Uterus (tissue), 4 donors: ENCODE measurements around the gene SCN5A. TPM values are rescaled to one million over a fixed set of nuclear protein-coding genes. Genes with fewer than 3 reads are reported as not detected.

ENCODE experiments used
- DNase-seq, 2 donors: peaks; one replicate each; pipeline ENCODE4 v3.0.0-alpha.2; 2019 to 2020
- H3K27ac ChIP-seq, 2 donors: fragments of 200-600 bp; sonication (generic); 1 replicate in 1 of 2; 2 replicates in 1 of 2; pipeline ENCODE4 v1.5.1; 2016 to 2018
- H3K27me3 ChIP-seq, 2 donors: fragments of 200-600 bp; sonication (generic); one replicate each; pipeline ENCODE4 v1.5.1; 2018 to 2019; ENCODE audit warnings: control low read depth in 1 of 2
- H3K36me3 ChIP-seq, 2 donors: fragments of 200-600 bp; sonication (generic); one replicate each; pipeline ENCODE4 v1.5.1; 2019; ENCODE audit warnings: control low read depth in 1 of 2
- H3K4me1 ChIP-seq, 2 donors: fragments of 200-600 bp; sonication (generic); one replicate each; pipeline ENCODE4 v1.5.1; 2018 to 2019; ENCODE audit warnings: control low read depth in 1 of 2
- H3K4me3 ChIP-seq, 2 donors: fragments of 200-600 bp; sonication (generic); 1 replicate in 1 of 2; 2 replicates in 1 of 2; pipeline ENCODE4 v1.5.1; 2018 to 2019; ENCODE audit warnings: mild to moderate bottlenecking in 1 of 2
- H3K9me3 ChIP-seq, 2 donors: fragments of 200-600 bp; sonication (generic); one replicate each; pipeline ENCODE4 v1.5.1; 2019; ENCODE audit warnings: control low read depth in 1 of 2
- POLR2A ChIP-seq, 2 donors: fragments of 450-650 bp; IDR thresholded peaks; one replicate each; pipeline ENCODE4 v1.6.1; 2016; ENCODE audit warnings: antibody characterized with exemption in 2 of 2, mild to moderate bottlenecking in 1 of 2, moderate library complexity in 1 of 2
- intact Hi-C: fragments of 100-400 bp; cut with DNase I; formaldehyde crosslinking; loops from one replicate; pipeline ENCODE4 v1.15.1; 2023; ENCODE audit warnings: low total_unique reads
- total RNA-seq, 4 donors: library from RNA; depleted of rRNA in 3 of 4; stranded (reverse); fragments of >200 nt in 3 of 4; gene quantifications; one replicate each; pipeline versions ENCODE4 v1.1.0 to v1.2.4, GENCODE V29; 2014 to 2023
- TF ChIP-seq, protein P1 (sequence below), 4 experiments: fragments of 200-600 bp in 2 of 4; fragments of 450-650 bp in 2 of 4; sonication (generic) in 2 of 4; IDR thresholded peaks; one replicate each; pipeline ENCODE4 v1.5.1; 2016 to 2019; ENCODE audit warnings: antibody characterized with exemption in 4 of 4, mild to moderate bottlenecking in 2 of 4, moderate library complexity in 1 of 4
- donor health status: DM: yes; HTN: yes; CAD: no.

The SCN5A gene
- total RNA-seq, 4 donors from 2014 or later = under 0.01 to 3.2 (median 1.6) TPM; not detected in 1

GRCh38 chr3:38614651-38615352, 34.7 kb downstream of the SCN5A start:
- intact Hi-C loops = no loop called here
- no peak for DNase-seq

GRCh38 chr3:38614091-38614490, 35.4 kb downstream of the SCN5A start:
- intact Hi-C loops = no loop called here

More at GRCh38 chr3:38614651-38615352, 34.7 kb downstream of the SCN5A start:
- H3K4me1 ChIP-seq = no peaks in the 10 kb centered on the region
- TF ChIP-seq POLR2A (IDR thresholded peaks at IDR 0.05) = no peak
- TF ChIP-seq, protein P1, sequence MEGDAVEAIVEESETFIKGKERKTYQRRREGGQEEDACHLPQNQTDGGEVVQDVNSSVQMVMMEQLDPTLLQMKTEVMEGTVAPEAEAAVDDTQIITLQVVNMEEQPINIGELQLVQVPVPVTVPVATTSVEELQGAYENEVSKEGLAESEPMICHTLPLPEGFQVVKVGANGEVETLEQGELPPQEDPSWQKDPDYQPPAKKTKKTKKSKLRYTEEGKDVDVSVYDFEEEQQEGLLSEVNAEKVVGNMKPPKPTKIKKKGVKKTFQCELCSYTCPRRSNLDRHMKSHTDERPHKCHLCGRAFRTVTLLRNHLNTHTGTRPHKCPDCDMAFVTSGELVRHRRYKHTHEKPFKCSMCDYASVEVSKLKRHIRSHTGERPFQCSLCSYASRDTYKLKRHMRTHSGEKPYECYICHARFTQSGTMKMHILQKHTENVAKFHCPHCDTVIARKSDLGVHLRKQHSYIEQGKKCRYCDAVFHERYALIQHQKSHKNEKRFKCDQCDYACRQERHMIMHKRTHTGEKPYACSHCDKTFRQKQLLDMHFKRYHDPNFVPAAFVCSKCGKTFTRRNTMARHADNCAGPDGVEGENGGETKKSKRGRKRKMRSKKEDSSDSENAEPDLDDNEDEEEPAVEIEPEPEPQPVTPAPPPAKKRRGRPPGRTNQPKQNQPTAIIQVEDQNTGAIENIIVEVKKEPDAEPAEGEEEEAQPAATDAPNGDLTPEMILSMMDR (IDR thresholded peaks at IDR 0.05) = no peak
- no peak overlapping the region for H3K27ac ChIP-seq
- no peaks in the 10 kb centered on the region for H3K36me3 ChIP-seq
- no peaks in the 10 kb centered on the region for H3K27me3 ChIP-seq
- H3K9me3 ChIP-seq = no peaks in the 10 kb centered on the region
- H3K4me3 ChIP-seq = no peak overlapping the region

DNA sequence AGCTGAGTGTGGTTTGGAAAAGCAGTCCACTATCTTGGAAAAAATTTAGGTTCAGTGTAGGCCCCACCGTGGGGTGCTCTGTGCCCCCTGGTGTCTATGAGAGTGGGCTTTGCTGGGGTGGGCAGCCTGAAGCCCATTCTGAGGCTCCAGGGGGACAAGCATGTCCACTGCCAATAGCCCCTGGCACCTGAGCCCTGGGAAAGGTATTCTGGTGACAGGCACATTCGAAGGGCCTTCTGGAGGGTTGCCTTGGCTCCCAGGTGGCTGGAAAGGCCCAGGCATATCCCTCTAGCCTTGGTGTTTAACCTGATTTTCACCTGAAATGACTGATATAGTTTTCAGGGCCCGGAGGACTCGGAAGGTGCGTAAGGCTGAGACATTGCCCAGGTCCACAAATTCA, 36.1 kb downstream of the SCN5A start:
- Histone ChIP-seq H3K27ac (no peak overlapping the region), H3K27me3 (no peaks in the 10 kb centered on the region), H3K9me3 (no peaks in the 10 kb centered on the region), H3K36me3 (no peaks in the 10 kb centered on the region), H3K4me1 (no peaks in the 10 kb centered on the region), H3K4me3 (no peak overlapping the region)
- DNase-seq = no peak
- no peak for TF ChIP-seq POLR2A (IDR thresholded peaks at IDR 0.05)
- TF ChIP-seq, protein P1 (IDR thresholded peaks at IDR 0.05) = no peak
- intact Hi-C loops = no loop called here

More at GRCh38 chr3:38614091-38614490, 35.4 kb downstream of the SCN5A start:
- no peak for TF ChIP-seq POLR2A (IDR thresholded peaks at IDR 0.05)
- TF ChIP-seq, protein P1 (IDR thresholded peaks at IDR 0.05) = no peak
- no peak overlapping the region for H3K27ac ChIP-seq
- H3K9me3 ChIP-seq = no peaks in the 10 kb centered on the region
- H3K4me3 ChIP-seq = no peak overlapping the region
- H3K27me3 ChIP-seq = no peaks in the 10 kb centered on the region
- DNase-seq = no peak
- H3K36me3 ChIP-seq = no peaks in the 10 kb centered on the region
- H3K4me1 ChIP-seq = no peaks in the 10 kb centered on the region

DNA sequence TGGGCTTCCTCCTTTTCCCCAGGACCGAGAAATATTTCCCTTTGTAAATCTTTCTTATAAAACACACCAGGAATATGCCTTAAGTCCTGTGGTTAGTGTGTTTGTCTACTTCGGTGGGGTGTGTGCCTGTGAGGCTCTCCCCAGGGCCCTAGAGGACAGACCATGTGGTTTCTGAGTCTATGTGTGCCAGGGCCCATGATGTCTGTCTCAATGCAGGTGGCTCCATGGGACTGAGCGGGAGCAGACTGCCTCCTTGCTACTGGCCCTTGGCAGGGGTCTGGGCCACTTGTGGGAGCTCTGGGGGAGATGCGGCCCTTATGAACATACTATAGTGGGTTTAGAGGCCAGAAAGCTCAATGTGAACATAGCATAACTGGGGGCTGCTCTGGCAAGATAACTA, 37.6 kb downstream of the SCN5A start:
- intact Hi-C loops = no loop called here
- TF ChIP-seq, protein P1 (IDR thresholded peaks at IDR 0.05) = no peak
- TF ChIP-seq POLR2A (IDR thresholded peaks at IDR 0.05) = no peak
- H3K4me3 ChIP-seq = no peak overlapping the region
- no peak for DNase-seq
- H3K4me1 ChIP-seq = no peaks in the 10 kb centered on the region
- H3K27me3 ChIP-seq = no peaks in the 10 kb centered on the region
- no peak overlapping the region for H3K27ac ChIP-seq
- H3K36me3 ChIP-seq = no peaks in the 10 kb centered on the region
- no peaks in the 10 kb centered on the region for H3K9me3 ChIP-seq

- H3K4me1 ChIP-seq = no peaks in the 10 kb centered on the region
- no peaks in the 10 kb centered on the region for H3K9me3 ChIP-seq
- TF ChIP-seq POLR2A (IDR thresholded peaks at IDR 0.05) = no peak
- TF ChIP-seq, protein P1 (IDR thresholded peaks at IDR 0.05) = no peak
- H3K4me3 ChIP-seq = no peak overlapping the region
- no peaks in the 10 kb centered on the region for H3K36me3 ChIP-seq
- DNase-seq = no peak
- H3K27ac ChIP-seq = no peak overlapping the region
- intact Hi-C loops = no loop called here
- H3K27me3 ChIP-seq = no peaks in the 10 kb centered on the region
Measured at GRCh38 chr3:38610934-38611333, 38.6 kb downstream of the SCN5A start.
